Nucleus accumbens (tissue), 56 donors: ENCODE data around the gene B4GALT6.
A peak's percentile ranks its signal among the peaks of the same experiment; 100 is the strongest.

Source experiments
- DNase-seq, 56 donors: peaks; one replicate each; lab custom pipeline; 2025; lab: John Stamatoyannopoulos, UW

B4GALT6 gene

DNA sequence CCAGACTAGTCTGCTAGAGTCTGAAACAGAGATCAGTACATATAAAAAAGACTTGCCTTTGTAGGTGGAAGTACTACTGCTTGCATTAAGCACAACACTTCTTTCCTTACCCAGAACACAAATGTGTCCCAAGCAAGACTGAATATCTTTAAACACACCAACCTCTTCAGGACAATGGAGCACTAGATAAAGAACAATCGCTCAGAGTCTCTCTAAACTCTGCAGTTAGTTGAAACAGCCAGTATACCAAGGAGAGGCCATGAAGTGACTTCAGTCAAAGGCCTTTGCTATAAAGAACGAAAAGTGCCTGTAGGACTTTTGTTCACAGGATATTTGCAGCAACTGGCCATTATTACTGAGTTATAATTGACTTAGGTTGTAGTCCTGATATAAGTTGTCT is 9.9 kb upstream of the B4GALT6 start:
- no peak for DNase-seq

- no peak for DNase-seq
Measured at GRCh38 chr18:31688606-31689005, 4.2 kb upstream of the B4GALT6 start.

- DNase-seq = no peak
Measured at GRCh38 chr18:31686986-31687928, 2.9 kb upstream of the B4GALT6 start.

- no peak for DNase-seq
Measured at GRCh38 chr18:31686572-31686971, 2.2 kb upstream of the B4GALT6 start.

DNA sequence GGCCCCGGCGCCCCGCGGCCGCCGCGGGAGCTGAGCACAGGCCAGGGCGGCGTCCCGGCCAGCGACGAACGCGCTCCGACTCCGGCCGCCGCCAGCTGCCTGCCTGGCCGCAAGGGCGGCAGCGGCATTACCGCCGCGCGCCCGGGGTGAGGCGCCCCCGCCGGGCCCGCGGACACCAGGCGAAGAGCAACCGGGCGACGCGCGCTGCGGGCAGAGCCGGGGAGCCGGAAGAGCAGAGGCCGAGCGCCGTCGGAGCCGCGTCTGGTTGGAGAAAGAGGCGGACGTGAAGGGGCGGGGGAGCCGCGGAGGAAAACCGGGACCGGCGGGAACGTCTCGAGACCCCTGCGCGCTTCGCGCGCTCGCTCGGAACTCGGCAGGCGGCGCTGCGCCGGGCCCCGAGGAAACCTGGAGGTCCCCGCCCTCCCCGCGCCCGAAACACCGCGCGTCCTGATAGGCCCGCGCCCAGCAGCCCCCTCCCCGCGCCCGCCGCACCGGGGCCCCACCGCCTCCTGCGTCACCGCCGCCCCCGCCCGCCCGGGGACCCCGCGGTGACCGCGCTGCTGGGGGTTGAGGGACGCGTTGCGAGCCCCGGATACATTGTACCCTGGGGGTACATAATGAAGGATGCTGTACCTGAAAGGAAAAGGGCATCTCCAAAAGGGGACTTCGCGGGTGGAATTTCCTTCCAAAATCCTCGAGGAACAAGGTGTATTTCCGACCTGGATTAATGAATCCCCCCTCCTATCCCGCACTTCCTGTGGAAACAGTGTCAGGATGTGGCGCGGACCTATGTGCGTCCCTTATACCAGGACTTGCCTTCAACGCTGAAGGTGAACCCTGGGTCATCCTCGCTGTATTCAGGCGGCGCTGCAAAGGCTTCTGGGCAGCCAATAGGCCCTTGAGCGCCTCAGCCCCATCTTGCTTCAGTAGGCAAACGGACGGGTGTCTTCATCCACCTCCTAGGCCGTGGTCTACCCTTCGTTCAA is 1.0 kb upstream of the B4GALT6 start:
- DNase-seq = peak in 52 of 56 donors; percentile 11 to 90 (median 60)

GRCh38 chr18:31683968-31684278 is 458 bp downstream of the B4GALT6 start:
- peak in 1 of 56 donors; percentile 48 for DNase-seq

- no peak for DNase-seq
Measured at GRCh38 chr18:31683106-31683505, 1.3 kb downstream of the B4GALT6 start.

GRCh38 chr18:31680831-31681568 is 3.4 kb downstream of the B4GALT6 start:
- no peak for DNase-seq

- no peak for DNase-seq
Measured at GRCh38 chr18:31680433-31680811, 4.0 kb downstream of the B4GALT6 start.

GRCh38 chr18:31679791-31680432 is 4.5 kb downstream of the B4GALT6 start:
- DNase-seq = no peak

DNA sequence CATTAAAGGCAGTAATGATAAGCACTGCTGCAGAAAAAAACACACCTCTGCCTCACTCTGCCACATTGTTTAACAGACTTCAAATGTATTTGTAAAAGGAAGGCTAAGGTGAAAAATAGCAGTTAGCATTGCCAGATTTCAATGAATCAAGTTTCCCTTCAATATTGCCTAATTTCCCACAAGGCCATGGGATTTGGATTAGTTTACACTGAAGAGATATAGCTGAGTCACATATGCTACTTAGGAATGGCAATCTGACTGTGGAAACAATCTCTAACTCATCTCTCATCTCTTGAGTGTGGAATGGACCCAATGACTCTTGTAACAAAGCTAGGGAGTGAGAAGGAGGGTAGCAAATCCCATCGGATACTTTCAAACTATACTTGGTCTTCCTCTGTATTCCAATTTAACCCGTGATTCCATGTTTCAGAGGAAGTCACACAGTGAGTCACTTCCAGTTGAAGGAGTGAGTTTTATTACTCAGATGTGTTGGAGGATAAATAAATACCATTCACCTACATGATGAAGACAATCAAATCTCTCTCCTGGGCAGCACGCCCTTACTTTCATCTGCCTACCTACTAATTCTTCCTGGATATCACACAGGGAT is 5.1 kb downstream of the B4GALT6 start:
- DNase-seq = no peak

GRCh38 chr18:31678425-31678824 is 6.0 kb downstream of the B4GALT6 start:
- no peak for DNase-seq

- no peak for DNase-seq
Measured at GRCh38 chr18:31677592-31677991, 6.8 kb downstream of the B4GALT6 start.

DNA sequence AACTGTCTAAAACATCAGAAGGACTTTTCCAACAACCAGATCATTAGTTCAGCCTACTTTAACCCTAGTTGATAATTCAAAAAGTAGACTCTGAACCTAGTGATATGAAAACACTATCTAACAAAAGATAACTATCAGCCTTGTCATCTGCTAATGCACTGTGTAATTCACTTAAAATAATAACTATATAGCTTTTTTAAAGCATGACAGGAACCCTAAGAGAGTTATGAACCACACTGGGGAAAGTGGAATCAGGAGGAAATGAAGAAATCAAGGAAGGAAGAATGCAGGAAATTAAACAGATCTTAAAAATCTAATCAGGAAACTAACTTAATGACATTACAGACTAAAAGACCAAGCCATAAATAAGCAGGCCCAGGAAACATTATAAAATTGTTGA is 9.0 kb downstream of the B4GALT6 start:
- DNase-seq = no peak

DNA sequence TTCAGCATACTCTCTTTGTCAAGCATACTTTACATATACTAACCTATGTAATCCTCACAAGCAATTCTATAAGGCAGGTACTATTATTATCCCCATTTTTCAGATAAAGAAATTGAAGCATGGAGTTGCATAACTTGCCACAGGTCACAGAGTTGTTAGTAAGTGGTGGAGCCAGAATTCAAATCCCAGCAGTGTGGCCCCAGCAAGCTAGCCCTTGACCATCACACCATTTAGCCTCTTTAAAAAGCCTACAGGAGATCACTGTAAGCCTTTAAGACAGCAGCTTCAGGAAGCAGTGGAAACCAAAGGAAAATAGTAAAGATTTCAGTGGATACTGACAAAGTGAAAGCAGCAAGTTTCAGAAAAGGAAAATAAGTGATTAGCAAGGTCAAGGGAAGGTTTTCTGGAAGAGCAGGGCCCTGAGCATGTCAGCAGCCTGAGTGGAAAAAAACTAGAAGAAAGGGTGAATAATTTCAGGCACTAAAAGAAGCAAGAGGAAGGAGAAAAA is 11.7 kb downstream of the B4GALT6 start:
- no peak for DNase-seq

- DNase-seq = no peak
Measured at GRCh38 chr18:31671951-31672350, 12.4 kb downstream of the B4GALT6 start.

DNA sequence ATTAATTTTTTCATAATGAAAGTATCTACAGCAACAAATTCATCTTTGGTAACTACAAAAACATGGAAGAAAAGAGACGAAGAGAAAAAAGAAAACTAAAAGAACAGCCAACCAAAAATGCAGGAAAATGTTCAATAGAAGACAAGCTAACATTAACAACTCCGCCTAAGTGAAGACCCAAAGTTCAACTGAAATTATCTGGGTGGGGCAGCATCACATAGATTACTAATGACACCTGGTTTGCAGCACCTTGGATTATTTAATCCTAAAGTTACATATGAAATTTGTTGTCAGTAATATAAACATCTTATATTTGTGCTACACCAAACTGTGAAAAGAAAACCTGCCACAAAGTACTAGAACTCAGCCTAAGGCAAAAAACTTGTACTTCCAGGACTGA is 14.8 kb downstream of the B4GALT6 start:
- no peak for DNase-seq

DNA sequence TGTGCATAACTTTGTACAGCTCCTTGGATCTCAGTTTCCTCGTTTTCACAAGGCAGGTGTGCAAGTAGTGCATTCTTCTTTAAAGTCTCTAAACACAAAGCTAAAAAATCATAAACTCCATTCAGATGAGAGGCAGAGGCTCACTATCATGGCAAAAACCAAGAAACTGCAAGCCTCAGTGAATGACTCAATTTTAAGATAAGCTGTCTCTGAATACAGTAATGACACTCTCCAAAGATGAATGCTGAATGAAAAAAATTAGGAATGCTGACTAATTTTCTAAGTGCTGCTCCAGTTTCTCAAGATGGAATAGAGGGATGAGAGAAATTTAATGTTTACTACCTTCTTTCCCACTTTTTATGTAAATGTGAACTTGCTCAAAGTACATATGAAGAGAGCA is 17.2 kb downstream of the B4GALT6 start:
- DNase-seq = no peak

- no peak for DNase-seq
Measured at GRCh38 chr18:31666055-31666454, 18.3 kb downstream of the B4GALT6 start.

DNA sequence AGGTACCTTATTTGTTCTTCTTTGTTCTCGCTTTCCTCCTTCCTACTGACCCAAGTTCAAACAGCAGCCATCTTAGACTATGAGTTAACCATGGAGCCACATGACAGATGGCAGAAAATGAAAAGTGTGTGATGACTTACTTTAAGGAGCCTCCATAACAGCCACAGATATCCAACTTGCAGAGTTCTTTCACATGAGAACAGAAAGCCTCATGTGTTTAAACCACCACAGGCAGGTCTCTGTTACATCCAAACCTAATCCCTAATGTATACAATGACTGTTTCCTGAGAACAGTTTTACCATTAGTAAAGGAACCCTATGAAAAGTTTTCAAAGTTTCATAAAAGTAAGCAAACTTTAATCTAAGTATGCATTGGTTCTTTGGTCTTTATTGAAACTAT is 20.3 kb downstream of the B4GALT6 start:
- DNase-seq = no peak
